ENCODE measurements around the gene MEPCE.
"Not testable (repeated sequence)": the region's sequence is repeated elsewhere in the genome, so short reads cannot be mapped to it uniquely, and the experiment has no call there.

The MEPCE gene

DNA sequence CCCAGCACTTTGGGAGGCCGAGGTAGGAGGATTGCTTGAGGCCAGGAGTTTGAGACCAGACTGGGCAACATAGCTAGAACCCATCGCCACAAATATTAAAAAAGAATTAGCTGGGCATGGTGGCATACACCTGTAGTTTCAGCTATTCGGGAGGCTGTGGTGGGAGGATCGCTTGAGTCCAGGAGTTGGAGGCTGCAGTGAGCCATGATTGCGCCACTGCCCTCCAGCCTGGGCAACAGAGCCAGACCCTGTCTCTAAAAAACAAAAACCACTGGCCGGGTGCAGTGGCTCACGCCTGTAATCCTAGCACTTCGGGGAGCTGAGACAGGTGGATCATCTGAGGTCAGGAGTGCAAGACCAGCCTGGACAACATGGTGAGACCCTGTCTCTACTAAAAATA is 24.2 kb downstream of the MEPCE start:
- H3K9ac ChIP-seq (ENCODE audit: low read length); H3K4me1 ChIP-seq (ENCODE audit: control insufficient read depth in 1 of 2, insufficient read depth in 2 of 2, low read length in 2 of 2); H2BK5ac ChIP-seq (ENCODE audit: low read depth, low read length, poor library complexity); H3K23ac ChIP-seq (ENCODE audit: low read length); H2AK5ac ChIP-seq (ENCODE audit: low read length); H3K4me3 ChIP-seq (ENCODE audit: low read depth, low read length); H4K12ac ChIP-seq (ENCODE audit: low read depth, low read length); H4K91ac ChIP-seq (ENCODE audit: low read depth, low read length); H2BK12ac ChIP-seq (ENCODE audit: low read length); H3K27ac ChIP-seq (ENCODE audit: low read depth, low read length); H3K18ac ChIP-seq (ENCODE audit: low read length); H3K14ac ChIP-seq (ENCODE audit: low read length); DNase-seq; H2BK120ac ChIP-seq (ENCODE audit: insufficient read depth, low read length, poor library complexity); H3K27me3 ChIP-seq (ENCODE audit: insufficient read depth, low read length); H2AFZ ChIP-seq (ENCODE audit: insufficient read depth, low read length, poor library complexity); H3K4me2 ChIP-seq (ENCODE audit: low read length); H3K4ac ChIP-seq (ENCODE audit: low read depth, low read length); H3K79me2 ChIP-seq (ENCODE audit: control insufficient read depth, insufficient read depth, low read length, poor library complexity); H3K9me3 ChIP-seq (ENCODE audit: insufficient read depth, low read depth, low read length); H3K79me1 ChIP-seq (ENCODE audit: low read length); H4K8ac ChIP-seq (ENCODE audit: low read depth, low read length); H3K36me3 ChIP-seq (ENCODE audit: control insufficient read depth in 1 of 2, insufficient read depth in 2 of 2, low read length in 2 of 2): not testable (repeated sequence)
- no CpG with 5 or more reads among the region's 8 CpGs for WGBS (ENCODE audit: extremely low coverage, insufficient coverage, insufficient read length)

DNA sequence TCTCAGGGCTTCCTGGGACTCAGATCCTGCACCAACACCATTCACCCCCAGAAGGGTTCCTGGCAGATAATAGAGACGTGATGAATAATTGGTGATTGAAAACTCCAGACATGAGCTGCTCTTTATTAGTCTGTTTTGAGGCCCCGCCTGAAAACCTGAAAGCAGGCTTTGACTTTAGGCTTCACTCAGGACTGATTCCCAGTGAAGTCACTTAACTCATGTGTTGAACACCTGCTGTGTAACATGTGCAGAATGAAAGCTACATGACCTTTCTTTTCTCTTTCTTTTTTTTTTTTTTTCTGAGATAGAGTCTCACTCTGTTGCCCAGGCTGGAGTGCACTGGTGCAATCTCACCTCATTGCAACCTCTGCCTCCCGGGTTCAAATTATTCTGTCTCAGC is 25.6 kb downstream of the MEPCE start:
- Histone ChIP-seq H3K36me3 (ENCODE audit: control insufficient read depth in 1 of 2, insufficient read depth in 2 of 2, low read length in 2 of 2) (no peaks in the 10 kb centered on the region), H3K14ac (ENCODE audit: low read length) (no peak overlapping the region), H3K79me1 (ENCODE audit: low read length) (peaks cover 5% of the 10 kb centered on the region), H3K4me2 (ENCODE audit: low read length) (no peak overlapping the region), H3K4me3 (ENCODE audit: low read depth, low read length) (no peak overlapping the region), H3K27ac (ENCODE audit: low read depth, low read length) (no peak overlapping the region), H3K4ac (ENCODE audit: low read depth, low read length) (no peak overlapping the region), H2AFZ (ENCODE audit: insufficient read depth, low read length, poor library complexity) (no peak overlapping the region), H2BK12ac (ENCODE audit: low read length) (no peak overlapping the region), H3K9ac (ENCODE audit: low read length) (no peak overlapping the region), H3K4me1 (ENCODE audit: control insufficient read depth in 1 of 2, insufficient read depth in 2 of 2, low read length in 2 of 2) (no peaks in the 10 kb centered on the region), H3K9me3 (ENCODE audit: insufficient read depth, low read depth, low read length) (no peaks in the 10 kb centered on the region), H2BK5ac (ENCODE audit: low read depth, low read length, poor library complexity) (no peak overlapping the region), H3K23ac (ENCODE audit: low read length) (no peak overlapping the region), H4K91ac (ENCODE audit: low read depth, low read length) (no peak overlapping the region), H3K79me2 (ENCODE audit: control insufficient read depth, insufficient read depth, low read length, poor library complexity) (peaks cover 3% of the 10 kb centered on the region), H3K18ac (ENCODE audit: low read length) (no peak overlapping the region), H2AK5ac (ENCODE audit: low read length) (no peak overlapping the region), H4K8ac (ENCODE audit: low read depth, low read length) (no peak overlapping the region), H2BK120ac (ENCODE audit: insufficient read depth, low read length, poor library complexity) (no peak overlapping the region), H4K12ac (ENCODE audit: low read depth, low read length) (no peak overlapping the region), H3K27me3 (ENCODE audit: insufficient read depth, low read length) (no peaks in the 10 kb centered on the region)
- no peak for DNase-seq
- no CpG with 5 or more reads among the region's 3 CpGs for WGBS (ENCODE audit: extremely low coverage, insufficient coverage, insufficient read length)

DNA sequence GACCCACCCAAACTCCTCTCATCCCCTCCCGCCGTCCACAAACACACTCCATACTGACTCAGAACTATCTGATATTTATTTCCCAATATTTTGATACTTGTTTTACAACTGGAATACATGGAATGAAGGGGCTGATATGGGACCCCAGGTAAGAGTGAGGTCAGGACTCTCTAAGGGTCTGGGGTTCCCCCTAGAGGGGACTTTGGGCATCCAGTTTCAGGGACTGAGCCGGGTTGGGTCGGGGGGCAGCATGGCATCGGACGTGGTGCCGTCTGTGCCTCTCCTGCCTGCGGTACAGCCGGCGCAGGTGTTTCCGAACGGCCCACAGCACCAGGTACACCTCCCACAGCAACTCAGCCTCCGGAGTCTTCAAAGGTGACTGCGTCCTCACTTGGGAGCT is 26.9 kb downstream of the MEPCE start:
- DNase-seq, result no peak
- no peak overlapping the region for H2BK12ac ChIP-seq (ENCODE audit: low read length)
- no peak overlapping the region for H3K4ac ChIP-seq (ENCODE audit: low read depth, low read length)
- no peak overlapping the region for H3K4me3 ChIP-seq (ENCODE audit: low read depth, low read length)
- H2AK5ac ChIP-seq (ENCODE audit: low read length), result no peak overlapping the region
- 100% methylated on average over 2 of the region's 14 CpGs for WGBS (ENCODE audit: extremely low coverage, insufficient coverage, insufficient read length)
- H4K8ac ChIP-seq (ENCODE audit: low read depth, low read length), result no peak overlapping the region
- H4K12ac ChIP-seq (ENCODE audit: low read depth, low read length), result no peak overlapping the region
- no peak overlapping the region for H3K23ac ChIP-seq (ENCODE audit: low read length)
- no peak overlapping the region for H3K4me2 ChIP-seq (ENCODE audit: low read length)
- no peak overlapping the region for H3K27ac ChIP-seq (ENCODE audit: low read depth, low read length)
- H3K9ac ChIP-seq (ENCODE audit: low read length), result no peak overlapping the region
- no peaks in the 10 kb centered on the region for H3K27me3 ChIP-seq (ENCODE audit: insufficient read depth, low read length)
- no peaks in the 10 kb centered on the region for H3K4me1 ChIP-seq (ENCODE audit: control insufficient read depth in 1 of 2, insufficient read depth in 2 of 2, low read length in 2 of 2)
- H2AFZ ChIP-seq (ENCODE audit: insufficient read depth, low read length, poor library complexity), result no peak overlapping the region
- no peak overlapping the region for H3K14ac ChIP-seq (ENCODE audit: low read length)
- no peaks in the 10 kb centered on the region for H3K79me2 ChIP-seq (ENCODE audit: control insufficient read depth, insufficient read depth, low read length, poor library complexity)
- H4K91ac ChIP-seq (ENCODE audit: low read depth, low read length), result no peak overlapping the region
- H3K79me1 ChIP-seq (ENCODE audit: low read length), result no peaks in the 10 kb centered on the region
- no peaks in the 10 kb centered on the region for H3K9me3 ChIP-seq (ENCODE audit: insufficient read depth, low read depth, low read length)
- H2BK120ac ChIP-seq (ENCODE audit: insufficient read depth, low read length, poor library complexity), result no peak overlapping the region
- no peak overlapping the region for H2BK5ac ChIP-seq (ENCODE audit: low read depth, low read length, poor library complexity)
- H3K18ac ChIP-seq (ENCODE audit: low read length), result no peak overlapping the region
- H3K36me3 ChIP-seq (ENCODE audit: control insufficient read depth in 1 of 2, insufficient read depth in 2 of 2, low read length in 2 of 2), result no peaks in the 10 kb centered on the region

DNA sequence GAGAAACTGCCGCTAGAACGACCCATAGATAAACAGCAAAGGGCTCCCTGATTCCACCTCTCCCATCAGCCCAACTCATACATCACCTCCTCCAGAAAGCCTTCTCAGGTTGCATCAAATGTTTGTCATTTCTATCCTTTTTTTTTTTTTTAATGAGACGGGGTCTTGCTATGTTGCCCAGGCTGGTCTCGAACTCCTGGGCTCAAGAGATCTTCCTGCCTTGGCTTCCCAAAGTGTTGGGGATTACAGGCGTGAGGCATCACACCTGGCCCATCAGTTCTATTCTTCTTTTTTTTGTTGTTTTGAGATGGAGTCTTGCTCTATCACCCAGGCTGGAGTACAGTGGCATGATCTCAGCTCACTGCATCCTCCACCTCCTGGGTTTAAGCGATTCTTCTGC is 27.4 kb downstream of the MEPCE start:
- Histone ChIP-seq H2AFZ (ENCODE audit: insufficient read depth, low read length, poor library complexity) (no peak overlapping the region), H3K4me3 (ENCODE audit: low read depth, low read length) (no peak overlapping the region), H3K79me2 (ENCODE audit: control insufficient read depth, insufficient read depth, low read length, poor library complexity) (no peaks in the 10 kb centered on the region), H3K79me1 (ENCODE audit: low read length) (no peaks in the 10 kb centered on the region), H3K9ac (ENCODE audit: low read length) (no peak overlapping the region), H4K8ac (ENCODE audit: low read depth, low read length) (no peak overlapping the region), H3K23ac (ENCODE audit: low read length) (no peak overlapping the region), H2BK120ac (ENCODE audit: insufficient read depth, low read length, poor library complexity) (no peak overlapping the region), H4K91ac (ENCODE audit: low read depth, low read length) (no peak overlapping the region), H4K12ac (ENCODE audit: low read depth, low read length) (no peak overlapping the region), H2BK5ac (ENCODE audit: low read depth, low read length, poor library complexity) (no peak overlapping the region), H3K14ac (ENCODE audit: low read length) (no peak overlapping the region), H3K27me3 (ENCODE audit: insufficient read depth, low read length) (no peaks in the 10 kb centered on the region), H3K4me1 (ENCODE audit: control insufficient read depth in 1 of 2, insufficient read depth in 2 of 2, low read length in 2 of 2) (no peaks in the 10 kb centered on the region), H3K18ac (ENCODE audit: low read length) (no peak overlapping the region), H3K4ac (ENCODE audit: low read depth, low read length) (no peak overlapping the region), H2AK5ac (ENCODE audit: low read length) (no peak overlapping the region), H3K9me3 (ENCODE audit: insufficient read depth, low read depth, low read length) (no peaks in the 10 kb centered on the region), H3K27ac (ENCODE audit: low read depth, low read length) (no peak overlapping the region), H3K4me2 (ENCODE audit: low read length) (no peak overlapping the region), H3K36me3 (ENCODE audit: control insufficient read depth in 1 of 2, insufficient read depth in 2 of 2, low read length in 2 of 2) (no peaks in the 10 kb centered on the region), H2BK12ac (ENCODE audit: low read length) (no peak overlapping the region)
- no peak for DNase-seq
- no CpG with 5 or more reads among the region's 6 CpGs for WGBS (ENCODE audit: extremely low coverage, insufficient coverage, insufficient read length)
